ENCODE data around the gene PACSIN2.

PACSIN2 gene

GRCh38 chr22:42857845-42858481 lies 157.0 kb downstream of the PACSIN2 start:
- no peak for DNase-seq (ENCODE audit: low read depth)

- DNase-seq (ENCODE audit: low read depth) = peak; percentile 93
These were observed 157.9 kb downstream of the PACSIN2 start, which contains the start of gene ARFGAP3 for GRCh38 chr22:42856865-42857704. Gene ARFGAP3, minus strand, starts transcription at chr22:42857273. Its CDS starts 91 bp downstream, at chr22:42857182.

- peak; percentile 58 for DNase-seq (ENCODE audit: low read depth)
These were observed 158.6 kb downstream of the PACSIN2 start for GRCh38 chr22:42856179-42856864.

- peak; percentile 16 for DNase-seq (ENCODE audit: low read depth)
These were observed 159.2 kb downstream of the PACSIN2 start for GRCh38 chr22:42855721-42856120.

- DNase-seq (ENCODE audit: low read depth) = no peak
These were observed 159.7 kb downstream of the PACSIN2 start for GRCh38 chr22:42855211-42855610.

GRCh38 chr22:42848941-42849550 lies 165.9 kb downstream of the PACSIN2 start:
- DNase-seq (ENCODE audit: low read depth) = peak; percentile 32

GRCh38 chr22:42847110-42847509 lies 167.8 kb downstream of the PACSIN2 start:
- DNase-seq (ENCODE audit: low read depth) = no peak

GRCh38 chr22:42844756-42845155 lies 170.2 kb downstream of the PACSIN2 start:
- peak; percentile 95 for DNase-seq (ENCODE audit: low read depth)

GRCh38 chr22:42842658-42843370 lies 172.1 kb downstream of the PACSIN2 start:
- DNase-seq (ENCODE audit: low read depth) = peak; percentile 60

GRCh38 chr22:42841444-42841843 lies 173.5 kb downstream of the PACSIN2 start:
- DNase-seq (ENCODE audit: low read depth) = peak; percentile 86

GRCh38 chr22:42837556-42837955 lies 177.4 kb downstream of the PACSIN2 start:
- DNase-seq (ENCODE audit: low read depth) = no peak

- no peak for DNase-seq (ENCODE audit: low read depth)
These were observed 178.9 kb downstream of the PACSIN2 start for GRCh38 chr22:42836026-42836425.

GRCh38 chr22:42834177-42834949 lies 180.6 kb downstream of the PACSIN2 start:
- DNase-seq (ENCODE audit: low read depth) = no peak

- no peak for DNase-seq (ENCODE audit: low read depth)
These were observed 181.8 kb downstream of the PACSIN2 start for GRCh38 chr22:42833104-42833503.

- DNase-seq (ENCODE audit: low read depth) = no peak
These were observed 183.2 kb downstream of the PACSIN2 start for GRCh38 chr22:42831712-42832111.

- no peak for DNase-seq (ENCODE audit: low read depth)
These were observed 184.8 kb downstream of the PACSIN2 start for GRCh38 chr22:42830161-42830560.

GRCh38 chr22:42829302-42829701 lies 185.6 kb downstream of the PACSIN2 start:
- no peak for DNase-seq (ENCODE audit: low read depth)

GRCh38 chr22:42825796-42826195 lies 189.2 kb downstream of the PACSIN2 start:
- DNase-seq (ENCODE audit: low read depth) = no peak

GRCh38 chr22:42821386-42821785 lies 193.6 kb downstream of the PACSIN2 start:
- no peak for DNase-seq (ENCODE audit: low read depth)

- peak; percentile 90 for DNase-seq (ENCODE audit: low read depth)
These were observed 194.7 kb downstream of the PACSIN2 start for GRCh38 chr22:42820045-42820763.
